Progenitor cell of endocrine pancreas (in vitro differentiated cells): ENCODE results near the gene PLEKHG2. TPM values are rescaled to one million over a fixed set of nuclear protein-coding genes. Genes with fewer than 3 reads are reported as not detected.

Experiments used
- DNase-seq: peaks from one replicate; pipeline ENCODE4 v3.0.0; 2021; ENCODE audit warnings: low spot score; ENCODE audit not compliant: unreplicated experiment
- H3K27ac Mint-ChIP-seq: 2 replicates; pipeline ENCODE4 v1.8.0; 2021; ENCODE audit warnings: mild to moderate bottlenecking, moderate library complexity, mixed read lengths
- H3K27me3 Mint-ChIP-seq: 2 replicates; pipeline ENCODE4 v1.8.0; 2021; ENCODE audit warnings: mixed read lengths
- H3K36me3 Mint-ChIP-seq: 2 replicates; pipeline ENCODE4 v1.8.0; 2022; ENCODE audit warnings: mixed read lengths; ENCODE audit not compliant: insufficient read depth
- H3K4me1 Mint-ChIP-seq: 2 replicates; pipeline ENCODE4 v1.8.0; 2021; ENCODE audit warnings: low read depth, mixed read lengths
- H3K4me3 Mint-ChIP-seq: 2 replicates; pipeline ENCODE4 v1.8.0; 2021; ENCODE audit warnings: low read depth, mild to moderate bottlenecking, moderate library complexity, mixed read lengths
- H3K9me3 Mint-ChIP-seq: 2 replicates; pipeline ENCODE4 v1.8.0; 2021; ENCODE audit warnings: low read depth, mixed read lengths
- CTCF ChIP-seq: fragments of 200-600 bp; sonication (generic); IDR thresholded peaks from one replicate; pipeline ENCODE4 v1.5.0; 2021; ENCODE audit warnings: antibody characterized with exemption, mild to moderate bottlenecking; ENCODE audit not compliant: unreplicated experiment
- total RNA-seq: library from RNA; stranded (reverse); gene quantifications from 2 replicates; pipeline ENCODE4 v1.2.1, GENCODE V29; 2021

Gene PLEKHG2
- total RNA-seq, 1 donor from 2014 or later: 162 TPM

GRCh38 chr19:39434123-39435076 is 21.9 kb downstream of the PLEKHG2 start:
- DNase-seq: no peak
- H3K4me3 Mint-ChIP-seq: peak overlapping the region; percentile 92
- TF ChIP-seq CTCF: no peak
- no peaks in the 10 kb centered on the region for H3K9me3 Mint-ChIP-seq
- H3K36me3 Mint-ChIP-seq: peaks cover 12% of the 10 kb centered on the region
- no peaks in the 10 kb centered on the region for H3K27me3 Mint-ChIP-seq
- H3K27ac Mint-ChIP-seq: peak overlapping the region; percentile 98
- H3K4me1 Mint-ChIP-seq: peaks cover 17% of the 10 kb centered on the region

- DNase-seq: peak; percentile 96
- no peak for TF ChIP-seq CTCF
- Mint-ChIP-seq H3K27me3 (no peaks in the 10 kb centered on the region), H3K4me1 (peaks cover 17% of the 10 kb centered on the region), H3K27ac (peak within 1 kb of the TSS; percentile 98), H3K4me3 (peak within 1 kb of the TSS; percentile 92), H3K36me3 (peaks cover 12% of the 10 kb centered on the region), H3K9me3 (no peaks in the 10 kb centered on the region)
These were observed 23.3 kb downstream of the PLEKHG2 start, which contains the start of gene RPS16 for GRCh38 chr19:39435499-39436349. Gene RPS16 (minus strand): TSS chr19:39435949. CDS start chr19:39435895, 54 bp downstream.

- no peak for DNase-seq
- H3K27me3 Mint-ChIP-seq: no peaks in the 10 kb centered on the region
- H3K9me3 Mint-ChIP-seq: no peaks in the 10 kb centered on the region
- TF ChIP-seq CTCF: no peak
- peaks cover 12% of the 10 kb centered on the region for H3K36me3 Mint-ChIP-seq
- H3K4me1 Mint-ChIP-seq: peaks cover 17% of the 10 kb centered on the region
- H3K4me3 Mint-ChIP-seq: peak overlapping the region; percentile 92
- H3K27ac Mint-ChIP-seq: peak overlapping the region; percentile 98
These were observed 23.9 kb downstream of the PLEKHG2 start for GRCh38 chr19:39436350-39436716.

- no peak overlapping the region for H3K27ac Mint-ChIP-seq
- no peak for TF ChIP-seq CTCF
- DNase-seq: no peak
- H3K36me3 Mint-ChIP-seq: peaks cover 7% of the 10 kb centered on the region
- H3K9me3 Mint-ChIP-seq: no peaks in the 10 kb centered on the region
- no peaks in the 10 kb centered on the region for H3K27me3 Mint-ChIP-seq
- no peak overlapping the region for H3K4me3 Mint-ChIP-seq
- H3K4me1 Mint-ChIP-seq: peaks cover 17% of the 10 kb centered on the region
These were observed 25.9 kb downstream of the PLEKHG2 start for GRCh38 chr19:39438270-39438934.
